OCI-LY1 (cell line): Measurements from ENCODE around the gene SETMAR.
"Not testable (repeated sequence)": the region's sequence is repeated elsewhere in the genome, so short reads cannot be mapped to it uniquely, and the experiment has no call there.

ENCODE experiments used
- H2AFZ ChIP-seq: fragments of 200-600 bp; sonication (generic), shearing (Covaris generic); 2 replicates; pipeline ENCODE4 v1.6.0; 2014; ENCODE audit warnings: antibody characterized with exemption, mild to moderate bottlenecking, low read length
- H3F3A ChIP-seq: fragments of 200-600 bp; sonication (generic), shearing (Covaris generic); 2 replicates; pipeline ENCODE4 v1.6.0; 2014; ENCODE audit warnings: mild to moderate bottlenecking, antibody characterized with exemption, low read length, moderate library complexity; ENCODE audit not compliant: insufficient read depth
- H3K27ac ChIP-seq: fragments of 200-600 bp; sonication (generic); 2 replicates; pipeline ENCODE4 v1.5.1; 2014; ENCODE audit warnings: low read length, mixed run types, mild to moderate bottlenecking, low read depth; ENCODE audit not compliant: poor library complexity, severe bottlenecking
- H3K27me3 ChIP-seq: fragments of 200-600 bp; sonication (generic); 2 replicates; pipeline ENCODE4 v1.6.0; 2014; ENCODE audit warnings: antibody characterized with exemption, mild to moderate bottlenecking, low read length, moderate library complexity; ENCODE audit not compliant: insufficient read depth
- H3K36me3 ChIP-seq: fragments of 200-600 bp; sonication (generic); 2 replicates; pipeline ENCODE4 v1.6.1; 2014; ENCODE audit warnings: mild to moderate bottlenecking, antibody characterized with exemption, low read length, moderate library complexity, mixed read lengths; ENCODE audit not compliant: insufficient read depth
- H3K4me1 ChIP-seq: fragments of 200-600 bp; sonication (generic); 2 replicates; pipeline ENCODE4 v1.5.1; 2014; ENCODE audit warnings: mild to moderate bottlenecking, low read length, moderate library complexity; ENCODE audit not compliant: insufficient read depth, severe bottlenecking
- H3K4me2 ChIP-seq: fragments of 200-600 bp; sonication (generic), shearing (Covaris generic); 2 replicates; pipeline ENCODE4 v1.6.1; 2014; ENCODE audit warnings: low read length
- H3K4me3 ChIP-seq: fragments of 200-600 bp; sonication (generic); 2 replicates; pipeline ENCODE4 v1.5.1; 2014; ENCODE audit warnings: low read length, low read depth, mild to moderate bottlenecking, mixed read lengths; ENCODE audit not compliant: poor library complexity, severe bottlenecking
- H3K79me2 ChIP-seq: fragments of 200-600 bp; shearing (Covaris generic); 2 replicates; pipeline ENCODE4 v1.6.1; 2016; ENCODE audit warnings: mixed run types, low read length, mixed read lengths; ENCODE audit not compliant: insufficient read depth
- H3K9ac ChIP-seq: fragments of 200-600 bp; sonication (generic), shearing (Covaris generic); 2 replicates; pipeline ENCODE4 v1.6.1; 2014; ENCODE audit warnings: mild to moderate bottlenecking, low read length, mixed read lengths
- H3K9me2 ChIP-seq: fragments of 200-600 bp; sonication (generic), shearing (Covaris generic); 2 replicates; pipeline ENCODE4 v1.6.1; 2014; ENCODE audit warnings: low read depth, mild to moderate bottlenecking, low read length, mixed read lengths
- H3K9me3 ChIP-seq: fragments of 200-600 bp; shearing (Covaris generic); 2 replicates; pipeline ENCODE4 v1.6.1; 2014; ENCODE audit warnings: low read length, mixed read lengths
- H4K20me1 ChIP-seq: fragments of 200-600 bp; sonication (generic), shearing (Covaris generic); 2 replicates; pipeline ENCODE4 v1.6.0; 2016; ENCODE audit warnings: mild to moderate bottlenecking, low read length; ENCODE audit not compliant: insufficient read depth
- EZH2 ChIP-seq: fragments of 200-600 bp; sonication (generic), shearing (Covaris generic); IDR thresholded peaks from 2 replicates; pipeline ENCODE4 v1.8.0; 2017; ENCODE audit warnings: borderline replicate concordance, mixed run types, mild to moderate bottlenecking, antibody characterized with exemption, low read length, moderate library complexity, mixed read lengths
- TF ChIP-seq, protein P1 (sequence below): fragments of 200-600 bp; sonication (generic), shearing (Covaris generic); IDR thresholded peaks from 2 replicates; pipeline ENCODE4 v1.5.1; 2017; ENCODE audit warnings: mild to moderate bottlenecking, antibody characterized with exemption, low read length, moderate library complexity, mixed read lengths

SETMAR gene

DNA sequence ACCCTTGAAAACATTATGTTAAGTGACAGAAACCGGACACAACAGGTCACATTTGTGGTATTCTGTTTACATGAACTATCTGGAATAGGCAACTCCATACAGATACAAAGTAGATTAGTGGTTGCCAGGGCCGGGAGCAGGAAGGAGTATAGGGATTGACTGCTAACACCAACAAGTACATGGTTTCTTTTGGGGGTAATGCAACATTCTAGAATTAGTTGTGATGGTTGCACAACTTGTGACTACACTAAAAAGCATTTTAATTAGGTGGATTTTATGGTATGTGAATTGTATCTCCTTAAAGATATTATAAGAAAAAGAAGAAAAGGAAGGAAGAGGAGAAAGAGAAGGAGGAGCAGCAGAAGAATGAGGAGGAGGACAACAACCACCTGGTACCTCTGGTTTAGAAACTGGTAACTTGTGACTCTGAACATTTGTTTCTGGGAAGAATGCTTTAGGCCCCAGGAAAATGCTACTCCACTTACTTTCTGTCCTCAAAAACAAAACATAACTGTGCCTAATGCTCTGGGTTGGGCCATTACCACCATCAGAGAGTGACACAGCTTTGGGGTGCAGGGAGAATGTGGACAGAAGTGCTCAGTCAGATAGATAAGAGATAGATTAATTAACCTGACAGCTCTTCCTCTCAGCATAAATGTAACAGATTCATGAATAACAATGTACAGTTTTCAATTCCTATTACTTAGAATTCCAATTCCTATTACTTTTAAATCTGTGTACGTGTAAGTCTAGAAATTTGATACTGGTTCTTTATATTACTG is 20.3 kb downstream of the SETMAR start:
- H3K9me2 ChIP-seq = no peaks in the 10 kb centered on the region
- peaks cover 5% of the 10 kb centered on the region for H3K9me3 ChIP-seq
- H3K4me1 ChIP-seq = no peaks in the 10 kb centered on the region
- H3F3A ChIP-seq = no peaks in the 10 kb centered on the region
- TF ChIP-seq EZH2 = no peak
- TF ChIP-seq, protein P1, sequence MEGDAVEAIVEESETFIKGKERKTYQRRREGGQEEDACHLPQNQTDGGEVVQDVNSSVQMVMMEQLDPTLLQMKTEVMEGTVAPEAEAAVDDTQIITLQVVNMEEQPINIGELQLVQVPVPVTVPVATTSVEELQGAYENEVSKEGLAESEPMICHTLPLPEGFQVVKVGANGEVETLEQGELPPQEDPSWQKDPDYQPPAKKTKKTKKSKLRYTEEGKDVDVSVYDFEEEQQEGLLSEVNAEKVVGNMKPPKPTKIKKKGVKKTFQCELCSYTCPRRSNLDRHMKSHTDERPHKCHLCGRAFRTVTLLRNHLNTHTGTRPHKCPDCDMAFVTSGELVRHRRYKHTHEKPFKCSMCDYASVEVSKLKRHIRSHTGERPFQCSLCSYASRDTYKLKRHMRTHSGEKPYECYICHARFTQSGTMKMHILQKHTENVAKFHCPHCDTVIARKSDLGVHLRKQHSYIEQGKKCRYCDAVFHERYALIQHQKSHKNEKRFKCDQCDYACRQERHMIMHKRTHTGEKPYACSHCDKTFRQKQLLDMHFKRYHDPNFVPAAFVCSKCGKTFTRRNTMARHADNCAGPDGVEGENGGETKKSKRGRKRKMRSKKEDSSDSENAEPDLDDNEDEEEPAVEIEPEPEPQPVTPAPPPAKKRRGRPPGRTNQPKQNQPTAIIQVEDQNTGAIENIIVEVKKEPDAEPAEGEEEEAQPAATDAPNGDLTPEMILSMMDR = no peak
- H3K4me3 ChIP-seq = no peak overlapping the region
- H3K27ac ChIP-seq = no peak overlapping the region
- H3K4me2 ChIP-seq = no peak overlapping the region
- no peaks in the 10 kb centered on the region for H3K27me3 ChIP-seq
- H4K20me1 ChIP-seq = no peaks in the 10 kb centered on the region
- H3K9ac ChIP-seq = no peak overlapping the region
- H3K79me2 ChIP-seq = no peaks in the 10 kb centered on the region
- H2AFZ ChIP-seq = no peak overlapping the region
- no peaks in the 10 kb centered on the region for H3K36me3 ChIP-seq

DNA sequence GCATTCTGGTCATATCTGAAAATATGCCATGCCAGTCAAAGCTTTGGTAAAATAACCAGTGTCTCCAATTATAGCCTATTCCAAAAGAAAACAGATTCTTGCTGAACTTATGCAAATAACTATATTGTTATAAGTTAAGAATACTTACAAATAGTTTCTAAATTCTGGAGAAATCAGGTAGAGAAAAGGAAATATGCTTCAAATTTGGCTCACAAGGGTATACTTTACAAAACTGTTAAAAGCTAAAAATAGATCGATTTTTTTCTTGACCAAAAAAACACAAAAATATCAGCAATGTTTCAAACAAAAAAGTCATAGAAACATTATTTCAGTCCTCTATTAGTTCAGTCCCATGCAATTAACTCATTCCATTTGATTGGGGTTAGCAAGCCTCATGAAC is 23.7 kb downstream of the SETMAR start:
- Histone ChIP-seq H4K20me1 (no peaks in the 10 kb centered on the region), H3K79me2 (no peaks in the 10 kb centered on the region), H3K4me2 (no peak overlapping the region), H3K9me2 (no peaks in the 10 kb centered on the region), H3K27ac (no peak overlapping the region), H2AFZ (no peak overlapping the region), H3K27me3 (no peaks in the 10 kb centered on the region), H3K4me1 (no peaks in the 10 kb centered on the region), H3F3A (no peaks in the 10 kb centered on the region), H3K36me3 (no peaks in the 10 kb centered on the region), H3K9ac (no peak overlapping the region), H3K4me3 (no peak overlapping the region), H3K9me3 (peaks cover 5% of the 10 kb centered on the region)
- TF ChIP-seq, protein P1 = no peak
- TF ChIP-seq EZH2 = no peak

DNA sequence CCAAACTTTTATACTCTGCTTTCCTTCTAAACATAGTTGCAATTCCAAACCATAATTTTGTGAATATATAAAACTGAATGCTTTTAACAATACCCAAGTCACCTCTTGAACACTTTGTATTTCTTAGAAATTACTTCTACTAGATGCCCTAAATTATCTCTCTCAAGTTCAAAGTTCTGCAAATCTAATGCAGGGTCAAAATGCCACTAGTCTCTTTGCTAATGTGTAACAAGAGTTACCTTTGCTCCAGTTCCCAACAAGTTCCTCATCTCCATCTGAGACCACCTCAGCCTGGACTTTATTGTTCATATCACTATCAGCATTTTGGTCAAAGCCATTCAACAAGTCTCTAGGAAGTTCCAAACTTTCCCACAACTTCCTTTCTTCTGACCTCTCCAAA is 26.6 kb downstream of the SETMAR start:
- H4K20me1 ChIP-seq, H3K27me3 ChIP-seq, H3K4me1 ChIP-seq, H3K4me2 ChIP-seq, H3K36me3 ChIP-seq, H3K27ac ChIP-seq, H3K9ac ChIP-seq, H3F3A ChIP-seq, H3K79me2 ChIP-seq, H3K9me2 ChIP-seq, H3K4me3 ChIP-seq, H2AFZ ChIP-seq, H3K9me3 ChIP-seq: not testable (repeated sequence)

DNA sequence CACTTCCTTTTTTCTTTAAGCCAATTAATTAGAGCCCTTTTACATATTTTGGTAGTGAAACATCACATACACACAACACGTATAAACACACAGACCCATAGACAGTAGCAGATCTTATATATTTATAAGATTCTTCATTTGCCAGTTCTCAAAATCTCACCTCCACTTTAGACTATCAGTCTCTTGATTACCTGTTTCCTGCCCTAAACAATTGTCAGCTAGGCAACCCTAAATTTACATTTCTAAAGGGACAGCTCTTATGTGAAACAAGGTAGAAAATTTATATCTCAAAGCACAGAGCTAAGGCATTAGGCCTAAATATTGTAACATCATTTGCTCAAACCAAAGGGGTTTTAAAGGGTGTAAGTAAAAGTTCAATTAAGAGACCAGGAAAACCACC is 28.9 kb downstream of the SETMAR start:
- Histone ChIP-seq H3K4me1 (no peaks in the 10 kb centered on the region), H3F3A (no peaks in the 10 kb centered on the region), H3K4me2 (no peak overlapping the region), H3K9me2 (no peaks in the 10 kb centered on the region), H3K4me3 (no peak overlapping the region), H3K27me3 (no peaks in the 10 kb centered on the region), H3K27ac (no peak overlapping the region), H4K20me1 (no peaks in the 10 kb centered on the region), H3K79me2 (no peaks in the 10 kb centered on the region), H3K9me3 (peaks cover 2% of the 10 kb centered on the region), H3K36me3 (no peaks in the 10 kb centered on the region), H2AFZ (no peak overlapping the region), H3K9ac (no peak overlapping the region)
- TF ChIP-seq, protein P1 = no peak
- no peak for TF ChIP-seq EZH2
